ENCODE data around the gene ZBTB20. TPM values are rescaled to one million over a fixed set of nuclear protein-coding genes. Genes with fewer than 3 reads are reported as not detected.

The ZBTB20 gene
- total RNA-seq, 1 donor from 2014 or later, result 27.5 TPM

- H3K9me3 Mint-ChIP-seq (ENCODE audit: unreplicated experiment), result no peaks in the 10 kb centered on the region
- H3K4me3 Mint-ChIP-seq (ENCODE audit: unreplicated experiment), result no peak overlapping the region
- no peak for DNase-seq
- H3K27me3 Mint-ChIP-seq (ENCODE audit: unreplicated experiment), result no peaks in the 10 kb centered on the region
- no peaks in the 10 kb centered on the region for H3K36me3 Mint-ChIP-seq (ENCODE audit: unreplicated experiment)
- TF ChIP-seq CTCF (IDR thresholded peaks at IDR 0.05; ENCODE audit: partially characterized antibody, unreplicated experiment), result no peak
- no peaks in the 10 kb centered on the region for H3K4me1 Mint-ChIP-seq (ENCODE audit: low read depth, unreplicated experiment)
- H3K27ac Mint-ChIP-seq (ENCODE audit: unreplicated experiment), result no peak overlapping the region
These were observed 666.0 kb downstream of the ZBTB20 start for GRCh38 chr3:114481113-114481512.

- Mint-ChIP-seq H3K4me3 (ENCODE audit: unreplicated experiment) (no peak overlapping the region), H3K4me1 (ENCODE audit: low read depth, unreplicated experiment) (no peaks in the 10 kb centered on the region), H3K36me3 (ENCODE audit: unreplicated experiment) (no peaks in the 10 kb centered on the region), H3K27me3 (ENCODE audit: unreplicated experiment) (no peaks in the 10 kb centered on the region), H3K27ac (ENCODE audit: unreplicated experiment) (no peak overlapping the region), H3K9me3 (ENCODE audit: unreplicated experiment) (no peaks in the 10 kb centered on the region)
- no peak for TF ChIP-seq CTCF (IDR thresholded peaks at IDR 0.05; ENCODE audit: partially characterized antibody, unreplicated experiment)
- no peak for DNase-seq
These were observed 666.6 kb downstream of the ZBTB20 start for GRCh38 chr3:114480442-114480841.

DNA sequence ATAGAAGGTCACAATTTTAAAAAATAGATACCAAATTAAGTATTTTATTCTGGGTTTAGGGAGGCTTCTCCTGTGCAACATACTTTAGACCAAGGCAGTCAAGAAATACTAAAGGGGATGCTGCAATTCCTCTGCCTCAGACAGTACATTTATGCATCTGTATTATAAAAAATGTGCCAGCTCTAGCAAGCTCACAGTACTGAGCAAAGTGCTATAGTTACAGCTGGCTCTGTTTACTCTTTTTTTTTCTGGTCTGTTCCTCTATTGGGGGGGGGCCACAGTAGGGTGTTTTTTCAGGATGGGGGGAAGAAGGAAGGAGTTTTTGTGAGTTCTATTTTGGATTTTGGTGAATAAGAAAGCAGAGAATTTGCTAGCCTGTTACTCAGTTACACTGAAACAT lies 668.3 kb downstream of the ZBTB20 start:
- H3K4me1 Mint-ChIP-seq (ENCODE audit: low read depth, unreplicated experiment), result no peaks in the 10 kb centered on the region
- DNase-seq, result no peak
- H3K27me3 Mint-ChIP-seq (ENCODE audit: unreplicated experiment), result no peaks in the 10 kb centered on the region
- no peak overlapping the region for H3K27ac Mint-ChIP-seq (ENCODE audit: unreplicated experiment)
- H3K36me3 Mint-ChIP-seq (ENCODE audit: unreplicated experiment), result no peaks in the 10 kb centered on the region
- H3K4me3 Mint-ChIP-seq (ENCODE audit: unreplicated experiment), result no peak overlapping the region
- TF ChIP-seq CTCF (IDR thresholded peaks at IDR 0.05; ENCODE audit: partially characterized antibody, unreplicated experiment), result no peak
- H3K9me3 Mint-ChIP-seq (ENCODE audit: unreplicated experiment), result peaks cover under 1% of the 10 kb centered on the region

- Mint-ChIP-seq H3K9me3 (ENCODE audit: unreplicated experiment) (peaks cover 2% of the 10 kb centered on the region), H3K27me3 (ENCODE audit: unreplicated experiment) (no peaks in the 10 kb centered on the region), H3K4me1 (ENCODE audit: low read depth, unreplicated experiment) (no peaks in the 10 kb centered on the region), H3K27ac (ENCODE audit: unreplicated experiment) (no peak overlapping the region), H3K4me3 (ENCODE audit: unreplicated experiment) (no peak overlapping the region), H3K36me3 (ENCODE audit: unreplicated experiment) (no peaks in the 10 kb centered on the region)
- no peak for TF ChIP-seq CTCF (IDR thresholded peaks at IDR 0.05; ENCODE audit: partially characterized antibody, unreplicated experiment)
- no peak for DNase-seq
These were observed 670.6 kb downstream of the ZBTB20 start for GRCh38 chr3:114476511-114476910.

DNA sequence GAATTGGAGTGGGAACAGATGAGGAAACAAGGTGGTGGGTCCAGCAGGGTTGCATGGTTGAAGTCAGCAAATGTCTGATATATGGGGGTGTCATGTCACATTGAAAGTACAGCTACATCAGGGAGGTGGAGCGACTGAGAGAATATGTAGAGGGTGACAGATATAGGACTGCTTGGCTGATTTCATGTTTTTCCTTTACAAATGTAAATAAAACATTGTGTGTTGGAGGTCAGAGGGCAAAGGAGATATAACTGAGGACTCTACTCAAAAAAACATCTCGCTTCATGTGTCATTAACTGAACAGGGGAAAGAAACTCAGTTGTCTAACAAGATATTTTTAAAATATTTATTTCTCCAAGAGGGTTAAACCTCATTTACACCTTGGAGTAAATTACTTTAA lies 675.6 kb downstream of the ZBTB20 start:
- no peaks in the 10 kb centered on the region for H3K4me1 Mint-ChIP-seq (ENCODE audit: low read depth, unreplicated experiment)
- TF ChIP-seq CTCF (IDR thresholded peaks at IDR 0.05; ENCODE audit: partially characterized antibody, unreplicated experiment), result no peak
- no peaks in the 10 kb centered on the region for H3K27me3 Mint-ChIP-seq (ENCODE audit: unreplicated experiment)
- peaks cover 2% of the 10 kb centered on the region for H3K9me3 Mint-ChIP-seq (ENCODE audit: unreplicated experiment)
- no peak overlapping the region for H3K4me3 Mint-ChIP-seq (ENCODE audit: unreplicated experiment)
- no peaks in the 10 kb centered on the region for H3K36me3 Mint-ChIP-seq (ENCODE audit: unreplicated experiment)
- no peak overlapping the region for H3K27ac Mint-ChIP-seq (ENCODE audit: unreplicated experiment)
- DNase-seq, result no peak
